Cerebellar nuclear complex (tissue), 1 donor: ENCODE data around the gene MLF1.
"Not testable (repeated sequence)": the region's sequence is repeated elsewhere in the genome, so short reads cannot be mapped to it uniquely, and the experiment has no call there.

Experiments used
- DNase-seq, 2 experiments: peaks; one replicate each; lab custom pipeline; 2025; lab: John Stamatoyannopoulos, UW

The MLF1 gene

GRCh38 chr3:158570999-158571702, at the start of gene MLF1:
MLF1 (plus strand) TSS chr3:158571194; CDS start chr3:158571301, 107 bp downstream.
- peak; percentile 14 to 92 for DNase-seq

- no peak for DNase-seq
Observed at GRCh38 chr3:158522221-158523136, 48.5 kb upstream of the MLF1 start.

- DNase-seq: no peak
Observed at GRCh38 chr3:158528076-158528674, 42.8 kb upstream of the MLF1 start.

- no peak for DNase-seq
Observed at GRCh38 chr3:158531334-158531733, 39.7 kb upstream of the MLF1 start.

- DNase-seq: no peak
Observed at GRCh38 chr3:158532099-158532734, 38.8 kb upstream of the MLF1 start.

- DNase-seq: no peak
Observed at GRCh38 chr3:158535918-158536317, 35.1 kb upstream of the MLF1 start.

- DNase-seq: no peak
Observed at GRCh38 chr3:158539414-158540014, 31.5 kb upstream of the MLF1 start.

GRCh38 chr3:158540066-158540465, 30.9 kb upstream of the MLF1 start:
- DNase-seq: no peak

- DNase-seq: no peak
Observed at GRCh38 chr3:158548691-158549090, 22.3 kb upstream of the MLF1 start.

- not testable (repeated sequence) for DNase-seq
Observed at GRCh38 chr3:158549938-158550337, 21.1 kb upstream of the MLF1 start.

GRCh38 chr3:158552124-158552523, 18.9 kb upstream of the MLF1 start:
- no peak for DNase-seq

- no peak for DNase-seq
Observed at GRCh38 chr3:158559504-158559903, 11.5 kb upstream of the MLF1 start.

GRCh38 chr3:158560979-158561378, 10.0 kb upstream of the MLF1 start:
- DNase-seq: no peak

GRCh38 chr3:158562674-158563073, 8.3 kb upstream of the MLF1 start:
- DNase-seq: no peak

- DNase-seq: no peak
Observed at GRCh38 chr3:158563076-158563475, 7.9 kb upstream of the MLF1 start.

GRCh38 chr3:158565076-158565475, 5.9 kb upstream of the MLF1 start:
- no peak for DNase-seq

- no peak for DNase-seq
Observed at GRCh38 chr3:158568784-158569183, 2.2 kb upstream of the MLF1 start.

- no peak for DNase-seq
Observed at GRCh38 chr3:158569794-158570193, 1.2 kb upstream of the MLF1 start.

- DNase-seq: no peak
Observed at GRCh38 chr3:158571969-158572765, 1.2 kb downstream of the MLF1 start.

- DNase-seq: no peak
Observed at GRCh38 chr3:158572766-158573060, 1.7 kb downstream of the MLF1 start.

GRCh38 chr3:158573714-158574113, 2.7 kb downstream of the MLF1 start:
- DNase-seq: no peak
